ENCODE data around the gene KLHDC8A. TPM values are rescaled to one million over a fixed set of nuclear protein-coding genes. Genes with fewer than 3 reads are reported as not detected.

KLHDC8A gene
- total and polyA plus RNA-seq, 4 donors = 0.17 to 1.4 (median 0.41) TPM

- H3K27me3 ChIP-seq (ENCODE audit: control insufficient read depth in 3 of 3, insufficient read depth in 3 of 3, low read length in 2 of 3) = no peaks in the 10 kb centered on the region
- no peak for TF ChIP-seq CTCF (IDR thresholded peaks at IDR 0.05; ENCODE audit: control extremely low read depth, extremely low read depth)
- ATAC-seq (ENCODE audit: insufficient read depth, low FRiP score) = no peak
- no peaks in the 10 kb centered on the region for H3K9me3 ChIP-seq (ENCODE audit: control insufficient read depth in 4 of 4, insufficient read depth in 3 of 4, low read length in 3 of 4)
- no peak overlapping the region for H3K4me3 ChIP-seq
- WGBS, 2 donors = 73 to 81% methylated on average over 2 of the region's 2 CpGs
- no peak overlapping the region for H3K9ac ChIP-seq (ENCODE audit: insufficient read depth in 1 of 2, low read length in 2 of 2)
- no peak for DNase-seq
- peaks cover 0 to 12% (median 3%) of the 10 kb centered on the region in 5 donors for H3K4me1 ChIP-seq (ENCODE audit: control insufficient read depth in 5 of 5, insufficient read depth in 5 of 5, low read length in 5 of 5)
- no peaks in the 10 kb centered on the region for H3K36me3 ChIP-seq (ENCODE audit: control insufficient read depth in 4 of 4, insufficient read depth in 4 of 4, low read length in 4 of 4)
- H3K27ac ChIP-seq (ENCODE audit: low read depth in 1 of 2, low read length in 1 of 2) = no peak overlapping the region
Observed at GRCh38 chr1:205296154-205296553, 60.6 kb downstream of the KLHDC8A start.

- WGBS, 2 donors = 85 to 94% methylated on average over 5 of the region's 5 CpGs
- ATAC-seq (ENCODE audit: insufficient read depth, low FRiP score) (no peak), DNase-seq (no peak)
- H3K9ac ChIP-seq (ENCODE audit: insufficient read depth in 1 of 2, low read length in 2 of 2) = no peak overlapping the region
- TF ChIP-seq CTCF (IDR thresholded peaks at IDR 0.05; ENCODE audit: control extremely low read depth, extremely low read depth) = no peak
- H3K4me1 ChIP-seq (ENCODE audit: control insufficient read depth in 5 of 5, insufficient read depth in 5 of 5, low read length in 5 of 5) = peaks cover 0 to 10% (median 0%) of the 10 kb centered on the region in 5 donors
- no peaks in the 10 kb centered on the region for H3K36me3 ChIP-seq (ENCODE audit: control insufficient read depth in 4 of 4, insufficient read depth in 4 of 4, low read length in 4 of 4)
- no peak overlapping the region for H3K4me3 ChIP-seq
- peak overlapping the region in 1 of 2 donors; percentile 54 for H3K27ac ChIP-seq (ENCODE audit: low read depth in 1 of 2, low read length in 1 of 2)
- no peaks in the 10 kb centered on the region for H3K9me3 ChIP-seq (ENCODE audit: control insufficient read depth in 4 of 4, insufficient read depth in 3 of 4, low read length in 3 of 4)
- no peaks in the 10 kb centered on the region for H3K27me3 ChIP-seq (ENCODE audit: control insufficient read depth in 3 of 3, insufficient read depth in 3 of 3, low read length in 2 of 3)
Observed at GRCh38 chr1:205294934-205295333, 61.8 kb downstream of the KLHDC8A start.

GRCh38 chr1:205294175-205294917 lies 62.4 kb downstream of the KLHDC8A start:
- H3K4me1 ChIP-seq (ENCODE audit: control insufficient read depth in 5 of 5, insufficient read depth in 5 of 5, low read length in 5 of 5) = peaks cover 0 to 10% (median 0%) of the 10 kb centered on the region in 5 donors
- DNase-seq (peak in 2 of 3 donors; percentile 47 to 56), ATAC-seq (ENCODE audit: insufficient read depth, low FRiP score) (peak; percentile 42)
- no peaks in the 10 kb centered on the region for H3K27me3 ChIP-seq (ENCODE audit: control insufficient read depth in 3 of 3, insufficient read depth in 3 of 3, low read length in 2 of 3)
- no peaks in the 10 kb centered on the region for H3K36me3 ChIP-seq (ENCODE audit: control insufficient read depth in 4 of 4, insufficient read depth in 4 of 4, low read length in 4 of 4)
- H3K9ac ChIP-seq (ENCODE audit: insufficient read depth in 1 of 2, low read length in 2 of 2) = no peak overlapping the region
- peak overlapping the region; percentile 27 to 48 for H3K27ac ChIP-seq (ENCODE audit: low read depth in 1 of 2, low read length in 1 of 2)
- WGBS, 2 donors = 49 to 78% methylated on average over 6 of the region's 6 CpGs
- TF ChIP-seq CTCF (IDR thresholded peaks at IDR 0.05; ENCODE audit: control extremely low read depth, extremely low read depth) = no peak
- H3K4me3 ChIP-seq = no peak overlapping the region
- H3K9me3 ChIP-seq (ENCODE audit: control insufficient read depth in 4 of 4, insufficient read depth in 3 of 4, low read length in 3 of 4) = no peaks in the 10 kb centered on the region

All from lung (tissue), 12 donors.